Measurements from ENCODE around the gene B3GAT2.
A peak's percentile ranks its signal among the peaks of the same experiment; 100 is the strongest.
"Not testable (repeated sequence)": the region's sequence is repeated elsewhere in the genome, so short reads cannot be mapped to it uniquely, and the experiment has no call there.

Gene B3GAT2

DNA sequence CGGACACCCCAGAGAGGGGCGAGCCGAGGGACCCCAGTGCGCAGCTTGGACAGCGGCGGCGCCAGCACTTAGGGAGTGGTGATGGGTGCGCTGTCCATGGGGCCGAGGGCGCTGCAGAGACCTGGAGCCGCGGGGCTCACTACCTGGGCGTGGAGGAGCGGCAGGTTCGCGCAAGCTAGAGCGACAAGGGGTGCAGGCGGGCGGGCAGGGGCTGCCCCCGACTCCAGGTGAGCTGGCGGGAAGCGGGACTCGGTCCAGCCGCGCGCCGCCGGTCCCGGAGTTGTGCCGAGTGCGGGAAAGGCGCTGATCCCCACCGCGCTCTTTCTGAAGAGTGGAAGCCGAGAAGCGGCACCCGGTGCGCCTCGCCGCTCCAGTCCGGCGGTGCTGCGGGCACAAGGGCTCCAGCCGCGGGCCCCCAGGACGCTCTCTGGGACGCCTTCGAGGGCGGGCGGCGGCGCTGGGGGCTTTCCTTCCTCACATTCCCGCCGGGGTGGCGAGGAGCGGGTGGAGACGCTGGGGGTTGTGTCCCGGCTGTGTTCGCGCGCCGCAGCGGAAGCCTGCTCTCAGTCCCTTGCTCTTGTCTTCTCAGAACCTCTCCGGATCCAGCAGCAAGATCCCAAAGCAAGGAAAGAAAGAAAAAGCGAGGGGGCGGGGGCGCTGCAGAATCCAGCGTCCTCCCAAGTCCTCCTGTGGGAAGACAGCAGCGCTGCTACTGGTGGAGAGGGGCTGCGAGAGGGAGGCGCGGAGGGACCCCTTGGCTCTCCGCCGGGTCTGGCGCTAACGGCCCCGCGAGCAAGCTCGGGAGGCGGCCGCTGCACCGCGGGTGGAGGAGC, at the start of gene B3GAT2:
TSS of gene B3GAT2 (minus strand) at position 610 of the 833 bp plus-strand sequence. CDS start 631 bp downstream, outside the sequence.
- peak; percentile 4 for DNase-seq

GRCh38 chr6:70998148-70998547, 41.3 kb upstream of the B3GAT2 start:
- no peak for DNase-seq

DNA sequence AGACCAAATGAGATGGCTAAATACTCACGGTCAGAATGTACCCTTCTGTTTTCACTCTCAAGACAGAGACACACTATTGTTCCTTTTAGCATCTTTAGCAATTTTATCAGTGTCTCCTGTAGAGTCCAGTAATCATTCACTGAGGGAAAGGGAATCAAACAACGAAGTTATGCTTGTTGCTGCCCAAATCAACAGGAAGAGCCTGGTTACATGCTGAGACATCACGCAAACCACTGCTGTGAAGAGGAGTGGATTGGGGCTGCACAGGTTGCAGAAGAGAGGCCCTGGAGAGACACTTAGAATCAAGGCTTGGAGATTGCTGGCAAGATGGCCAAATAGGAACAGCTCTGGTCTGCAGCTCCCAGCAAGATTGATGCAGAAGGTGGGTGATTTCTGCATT, 40.5 kb upstream of the B3GAT2 start:
- DNase-seq: no peak

- no peak for DNase-seq
Measured at GRCh38 chr6:70996106-70996505, 39.2 kb upstream of the B3GAT2 start.

DNA sequence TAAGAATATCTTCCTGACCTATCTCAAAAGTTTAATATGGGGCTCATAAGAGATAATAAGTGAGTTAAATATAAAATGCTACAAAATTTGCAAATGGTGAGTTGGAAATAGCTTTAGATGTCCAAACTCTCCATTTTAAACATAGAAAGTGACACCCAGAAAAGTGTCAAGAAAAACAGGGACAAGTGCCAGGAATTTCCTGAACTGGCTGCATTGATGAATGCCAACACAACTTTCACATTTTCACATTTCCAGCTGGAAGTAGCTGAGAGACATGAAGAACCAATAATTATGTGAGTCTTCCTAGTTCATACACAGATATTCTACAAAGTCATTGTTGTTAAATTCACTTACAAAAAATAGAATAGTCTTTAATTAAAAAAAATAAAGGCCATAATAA, 38.6 kb upstream of the B3GAT2 start:
- DNase-seq: no peak

DNA sequence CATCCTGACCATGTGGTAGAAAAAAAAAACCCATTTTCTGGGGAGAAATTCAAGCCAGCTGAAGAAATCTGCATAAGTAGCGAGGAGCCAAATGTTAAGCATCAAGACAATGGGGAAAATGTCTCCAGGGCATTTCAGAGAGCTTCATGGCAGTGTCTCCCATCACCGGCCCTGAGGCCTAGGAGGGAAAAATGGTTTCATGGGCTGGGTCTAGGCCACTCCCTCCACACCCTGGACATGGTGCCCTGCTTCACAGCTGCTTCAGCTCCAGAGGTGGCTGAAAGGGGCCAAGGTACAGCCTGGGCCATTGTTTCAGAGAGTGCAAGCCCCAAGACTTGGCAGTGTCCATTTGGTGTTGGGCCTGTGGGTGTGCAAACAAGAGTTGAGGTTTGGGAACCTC, 34.4 kb upstream of the B3GAT2 start:
- DNase-seq: no peak

- peak; percentile 4 for DNase-seq
Measured at GRCh38 chr6:70985156-70985555, 28.3 kb upstream of the B3GAT2 start.

DNA sequence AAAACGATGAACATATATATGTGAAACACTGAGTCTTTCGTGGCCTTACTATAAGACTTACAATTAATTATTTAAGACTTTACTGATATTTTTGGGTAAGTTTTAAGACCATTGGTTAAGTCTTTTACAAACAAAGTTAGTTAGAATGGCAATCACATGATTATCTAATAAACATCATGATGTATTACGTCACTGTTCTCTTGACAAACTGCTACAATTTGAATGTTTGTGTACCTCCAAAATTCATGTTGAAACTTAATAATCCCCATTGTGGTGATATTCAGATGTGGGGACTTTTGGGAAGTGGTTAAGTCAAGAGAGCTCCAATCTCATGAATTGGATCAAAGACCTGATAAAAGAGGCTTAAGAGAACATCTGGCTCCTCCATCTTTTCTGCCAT, 25.9 kb upstream of the B3GAT2 start:
- DNase-seq: no peak

GRCh38 chr6:70980727-70981126, 23.9 kb upstream of the B3GAT2 start:
- DNase-seq: no peak

DNA sequence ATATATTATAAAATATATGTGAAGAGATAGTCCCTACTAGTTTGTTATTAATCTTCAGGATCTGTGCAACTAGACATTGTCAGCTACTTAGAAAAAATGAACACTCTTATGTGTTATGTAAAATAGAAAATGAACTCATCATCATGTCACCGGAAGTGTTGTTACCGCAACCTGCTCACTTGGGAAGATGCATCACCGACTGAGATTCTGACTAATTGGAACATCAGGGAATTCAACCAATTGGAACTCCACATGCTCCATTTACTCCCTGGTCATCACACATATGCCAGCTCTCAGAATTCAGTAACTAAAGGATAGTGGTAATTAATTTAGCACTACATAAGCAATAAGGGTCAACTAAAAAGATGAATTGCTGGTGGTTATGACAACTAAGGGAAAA, 16.7 kb upstream of the B3GAT2 start:
- no peak for DNase-seq

- no peak for DNase-seq
Measured at GRCh38 chr6:70967049-70967448, 10.2 kb upstream of the B3GAT2 start.

DNA sequence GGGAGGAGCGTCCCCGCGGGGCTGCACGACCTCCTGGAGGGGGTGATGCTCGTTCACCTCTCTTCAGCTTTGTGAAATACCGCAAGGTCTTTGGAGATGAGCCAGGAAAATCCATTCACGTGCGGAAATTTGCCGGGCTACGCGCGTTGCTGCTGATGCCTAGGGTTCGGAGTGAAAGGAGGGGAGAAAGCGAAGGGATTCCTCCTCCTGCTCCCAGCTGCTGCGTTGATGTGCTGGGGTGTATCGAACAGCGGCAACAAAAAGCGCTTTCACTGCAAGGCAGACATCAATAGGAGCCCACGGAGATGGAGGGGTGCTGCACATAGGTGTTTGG, 391 bp upstream of the B3GAT2 start:
- peak; percentile 2 for DNase-seq

DNA sequence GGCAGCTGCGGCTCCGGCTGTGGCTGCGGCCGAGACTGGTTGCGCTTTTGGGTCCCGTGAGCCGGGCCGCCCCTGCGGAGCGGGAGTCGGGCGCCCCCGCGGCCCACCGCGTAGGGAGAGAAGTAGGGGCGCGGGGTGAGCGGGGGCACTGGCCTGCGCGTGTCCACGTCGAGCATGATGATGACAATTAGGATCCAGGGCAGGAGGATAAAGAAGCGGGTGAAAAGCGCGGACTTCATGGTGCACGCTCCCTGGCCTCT, 739 bp downstream of the B3GAT2 start:
- no peak for DNase-seq

GRCh38 chr6:70955441-70956190, 1.2 kb downstream of the B3GAT2 start:
- DNase-seq: peak; percentile 87

DNA sequence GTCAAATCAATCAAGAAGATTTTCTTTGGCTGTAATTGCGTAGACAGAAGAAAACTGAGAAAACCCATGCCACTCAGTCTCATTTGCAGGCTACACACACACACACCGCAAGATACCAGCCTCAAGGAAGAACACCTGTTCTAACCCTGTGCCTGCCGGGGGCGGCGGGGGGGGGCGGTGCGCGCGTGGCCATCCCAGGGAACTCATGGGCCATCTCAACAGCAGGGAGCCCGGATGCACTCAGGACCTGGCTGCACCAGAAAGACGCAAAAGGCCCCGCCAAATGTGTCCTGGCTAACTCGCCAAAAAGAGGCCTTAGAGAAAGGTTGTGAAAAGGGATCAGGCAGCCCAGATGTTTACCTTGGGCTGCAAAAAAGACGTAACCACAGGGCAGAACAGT, 2.1 kb downstream of the B3GAT2 start:
- DNase-seq: no peak

DNA sequence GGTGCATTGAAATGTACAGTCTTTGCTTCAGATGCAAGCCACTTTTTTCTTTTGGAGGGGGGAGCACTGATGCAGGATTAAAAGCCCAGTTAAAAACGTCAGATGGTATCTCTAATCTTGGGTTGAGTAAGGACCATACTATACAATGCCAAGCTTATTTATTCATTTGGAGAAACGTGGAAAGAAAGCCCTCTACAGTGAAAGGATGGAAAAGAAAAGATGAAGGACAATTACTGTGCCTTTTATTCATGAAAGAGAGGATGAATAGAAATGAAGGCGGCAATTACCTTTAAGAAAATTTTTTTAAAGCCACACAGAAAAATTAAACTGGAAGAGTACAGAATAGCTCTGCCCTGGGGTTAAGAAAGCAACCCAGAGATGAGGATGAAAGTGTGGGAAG, 2.7 kb downstream of the B3GAT2 start:
- no peak for DNase-seq

GRCh38 chr6:70952608-70953165, 4.2 kb downstream of the B3GAT2 start:
- no peak for DNase-seq

GRCh38 chr6:70944321-70944720, 12.5 kb downstream of the B3GAT2 start:
- DNase-seq: not testable (repeated sequence)

DNA sequence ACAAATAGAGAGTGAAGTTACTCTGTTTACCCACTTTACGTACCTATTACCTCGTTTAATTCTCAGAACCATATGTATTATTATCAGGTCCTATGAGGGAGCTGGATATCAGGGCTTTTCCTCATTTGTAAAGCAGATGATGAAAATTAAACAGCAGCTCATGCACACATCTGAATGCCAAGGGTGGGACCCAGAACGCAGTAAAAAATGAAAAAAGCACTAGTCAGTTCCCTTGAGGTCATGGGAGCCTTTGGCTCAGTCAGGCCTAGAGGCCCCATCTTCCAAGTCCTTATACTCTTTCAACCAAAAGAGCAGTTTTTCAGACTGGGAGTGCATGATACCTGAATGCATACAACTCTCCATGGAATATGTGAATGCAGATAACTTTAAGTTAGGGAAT, 23.0 kb downstream of the B3GAT2 start:
- no peak for DNase-seq

GRCh38 chr6:70905742-70906141, 51.1 kb downstream of the B3GAT2 start:
- DNase-seq: no peak

DNA sequence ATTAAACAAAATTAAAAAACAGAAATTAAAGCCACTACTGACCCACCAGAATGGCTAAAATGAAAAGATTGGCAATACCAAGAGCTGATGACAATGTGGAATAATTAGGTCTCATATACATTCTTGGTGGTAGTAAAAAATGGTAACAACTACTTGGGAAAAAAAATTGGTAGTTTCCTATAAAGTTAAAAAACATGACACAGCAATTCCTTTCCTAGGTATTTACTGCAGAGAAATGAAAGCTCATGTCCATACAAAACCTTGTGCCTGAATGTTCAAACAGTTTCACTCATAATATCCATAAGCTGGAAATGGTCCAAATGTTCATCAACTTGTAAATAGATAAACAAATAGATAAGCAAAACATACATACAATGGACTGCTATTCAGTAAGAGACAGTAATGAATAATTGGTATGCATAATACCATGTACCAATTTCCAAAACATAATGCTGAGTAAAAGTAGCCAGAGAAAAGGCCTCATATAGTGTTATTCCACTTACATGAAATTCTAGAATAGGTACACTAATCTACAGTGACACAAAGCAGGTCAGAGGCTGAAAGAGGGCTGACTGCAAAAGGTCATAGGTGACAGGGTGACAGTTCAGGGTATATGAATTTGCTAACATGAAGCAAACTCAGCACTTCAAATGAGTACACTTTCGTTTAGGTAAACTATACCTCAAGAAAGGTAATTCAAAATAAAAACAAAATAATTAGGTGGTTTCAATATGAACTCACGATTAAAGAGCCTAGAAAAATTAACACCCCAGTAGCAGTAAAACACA, 53.0 kb downstream of the B3GAT2 start:
- no peak for DNase-seq

GRCh38 chr6:70901324-70901723, 55.5 kb downstream of the B3GAT2 start:
- DNase-seq: no peak

GRCh38 chr6:70900047-70900446, 56.8 kb downstream of the B3GAT2 start:
- no peak for DNase-seq

GRCh38 chr6:70894001-70894400, 62.9 kb downstream of the B3GAT2 start:
- DNase-seq: no peak
